H1 (cell line): ENCODE results near the gene MAPK8IP3.

ENCODE experiments used
- CEBPB ChIP-seq: IDR thresholded peaks from 2 replicates; pipeline ENCODE4 v1.6.1; 2012; ENCODE audit warnings: low read depth, low read length
- CHD2 ChIP-seq: IDR thresholded peaks from 2 replicates; pipeline ENCODE4 v1.6.1; 2012; ENCODE audit warnings: low read length, improper control_type of control experiment
- CTCF ChIP-seq, 3 experiments: IDR thresholded peaks; 1 replicate in 2 of 3; 2 replicates in 1 of 3; pipeline versions ENCODE4 v1.5.1 to v1.6.1; 2011; ENCODE audit warnings: low read length in 3 of 3, mild to moderate bottlenecking in 3 of 3, inconsistent platforms in 2 of 3, low read depth in 1 of 3, moderate library complexity in 1 of 3; ENCODE audit not compliant: insufficient read depth in 1 of 3; ENCODE audit errors: control extremely low read depth in 1 of 3
- EP300 ChIP-seq, 2 experiments: IDR thresholded peaks; 1 replicate in 1 of 2; 2 replicates in 1 of 2; pipeline ENCODE4 v1.6.1; 2011 to 2012; ENCODE audit warnings: low read depth in 2 of 2, low read length in 2 of 2, mild to moderate bottlenecking in 2 of 2, borderline replicate concordance in 1 of 2, inconsistent platforms in 1 of 2, moderate library complexity in 1 of 2
- EZH2 ChIP-seq: fragments of 200-600 bp; sonication (generic); IDR thresholded peaks from 2 replicates; pipeline ENCODE4 v1.7.1; 2012; ENCODE audit warnings: low read depth, mild to moderate bottlenecking, moderate library complexity, low read length, inconsistent platforms; ENCODE audit not compliant: severe bottlenecking
- JUND ChIP-seq: IDR thresholded peaks from 2 replicates; pipeline ENCODE4 v1.6.1; 2011; ENCODE audit warnings: mild to moderate bottlenecking, improper control_type of control experiment, low read length
- POLR2A ChIP-seq, 2 experiments: IDR thresholded peaks; 1 replicate in 1 of 2; 2 replicates in 1 of 2; pipeline ENCODE4 v1.6.1; 2011; ENCODE audit warnings: low read depth in 2 of 2, low read length in 2 of 2, mild to moderate bottlenecking in 2 of 2; ENCODE audit errors: control extremely low read depth in 1 of 2
- POLR2AphosphoS5 ChIP-seq: IDR thresholded peaks from 2 replicates; pipeline ENCODE4 v1.6.1; 2011; ENCODE audit warnings: low read depth, low read length
- SIN3A ChIP-seq, 2 experiments: IDR thresholded peaks in 1 of 2; conservative IDR thresholded peaks in 1 of 2; 2 replicates each; pipeline ENCODE4 v1.6.1; 2011 to 2012; ENCODE audit warnings: low read length in 2 of 2, improper control_type of control experiment in 1 of 2, low read depth in 1 of 2, mild to moderate bottlenecking in 1 of 2
- SRF ChIP-seq: IDR thresholded peaks from 2 replicates; pipeline ENCODE4 v1.6.1; 2011; ENCODE audit warnings: mild to moderate bottlenecking, low read depth, low read length, moderate library complexity
- TAF1 ChIP-seq: IDR thresholded peaks from 2 replicates; pipeline ENCODE4 v1.6.1; 2011; ENCODE audit warnings: mild to moderate bottlenecking, low read depth, low read length

- TF ChIP-seq CTCF (IDR thresholded peaks at IDR 0.05; ENCODE audit: control extremely low read depth in 1 of 3, insufficient read depth in 1 of 3, low read depth in 1 of 3, low read length in 3 of 3), result no peak
- no peak for TF ChIP-seq POLR2A (IDR thresholded peaks at IDR 0.05; ENCODE audit: control extremely low read depth in 1 of 2, low read depth in 2 of 2, low read length in 2 of 2)
- TF ChIP-seq EZH2, result no peak
- no peak for TF ChIP-seq SIN3A (conservative IDR thresholded peaks at IDR 0.05 in 1 of 2, IDR thresholded peaks at IDR 0.05 in 1 of 2; ENCODE audit: low read depth in 1 of 2, low read length in 2 of 2)
- no peak for TF ChIP-seq EP300 (IDR thresholded peaks at IDR 0.05; ENCODE audit: borderline replicate concordance in 1 of 2, low read depth in 2 of 2, low read length in 2 of 2)
- no peak for TF ChIP-seq SRF
- TF ChIP-seq CHD2, result no peak
- no peak for TF ChIP-seq POLR2AphosphoS5
- no peak for TF ChIP-seq JUND
- TF ChIP-seq CEBPB, result no peak
- TF ChIP-seq TAF1, result no peak
Observed at GRCh38 chr16:1665829-1666228, 40.2 kb upstream of the MAPK8IP3 start.
